HG02610 (cell line): ENCODE data around the gene VMP1.
"Not testable (repeated sequence)": the region's sequence is repeated elsewhere in the genome, so short reads cannot be mapped to it uniquely, and the experiment has no call there.

Source experiments
- ATAC-seq: cut with Tn5 transposase; IDR thresholded peaks from one replicate; pipeline ENCODE4 v1.9.1; 2021; ENCODE audit warnings: mild to moderate bottlenecking, moderate library complexity; ENCODE audit not compliant: unreplicated experiment

Gene VMP1

GRCh38 chr17:59853919-59854729 is 146.7 kb downstream of the VMP1 start:
- ATAC-seq: not testable (repeated sequence)

GRCh38 chr17:59856859-59857794 is 149.7 kb downstream of the VMP1 start:
- ATAC-seq: no peak

- no peak for ATAC-seq
Observed at GRCh38 chr17:59858167-59858816, 150.8 kb downstream of the VMP1 start.

- ATAC-seq: no peak
Observed at GRCh38 chr17:59858932-59859331, 151.5 kb downstream of the VMP1 start.

- ATAC-seq: no peak
Observed at GRCh38 chr17:59859444-59860025, 152.1 kb downstream of the VMP1 start.

GRCh38 chr17:59863616-59864015 is 156.2 kb downstream of the VMP1 start:
- ATAC-seq: no peak

GRCh38 chr17:59869941-59870218 is 162.4 kb downstream of the VMP1 start:
- no peak for ATAC-seq

- ATAC-seq: no peak
Observed at GRCh38 chr17:59870482-59870881, 163.0 kb downstream of the VMP1 start.

GRCh38 chr17:59872351-59872750 is 164.9 kb downstream of the VMP1 start:
- ATAC-seq: no peak

GRCh38 chr17:59873414-59873813 is 166.0 kb downstream of the VMP1 start:
- ATAC-seq: not testable (repeated sequence)

- ATAC-seq: no peak
Observed at GRCh38 chr17:59874376-59874775, 166.9 kb downstream of the VMP1 start.

GRCh38 chr17:59876107-59876506 is 168.7 kb downstream of the VMP1 start:
- ATAC-seq: no peak

- no peak for ATAC-seq
Observed at GRCh38 chr17:59877965-59878364, 170.5 kb downstream of the VMP1 start.

GRCh38 chr17:59878624-59879023 is 171.2 kb downstream of the VMP1 start:
- ATAC-seq: no peak

GRCh38 chr17:59884861-59885260 is 177.4 kb downstream of the VMP1 start:
- no peak for ATAC-seq

- no peak for ATAC-seq
Observed at GRCh38 chr17:59888145-59888750, 180.8 kb downstream of the VMP1 start.

GRCh38 chr17:59890720-59891119 is 183.3 kb downstream of the VMP1 start:
- no peak for ATAC-seq
